IPS-NIHi7 (cell line): ENCODE data around the gene TBCD.

Experiments used
- DNase-seq: peaks from one replicate; pipeline ENCODE4 v3.0.0; 2012; ENCODE audit warnings: mixed read lengths; ENCODE audit errors: extremely low spot score

The TBCD gene

DNA sequence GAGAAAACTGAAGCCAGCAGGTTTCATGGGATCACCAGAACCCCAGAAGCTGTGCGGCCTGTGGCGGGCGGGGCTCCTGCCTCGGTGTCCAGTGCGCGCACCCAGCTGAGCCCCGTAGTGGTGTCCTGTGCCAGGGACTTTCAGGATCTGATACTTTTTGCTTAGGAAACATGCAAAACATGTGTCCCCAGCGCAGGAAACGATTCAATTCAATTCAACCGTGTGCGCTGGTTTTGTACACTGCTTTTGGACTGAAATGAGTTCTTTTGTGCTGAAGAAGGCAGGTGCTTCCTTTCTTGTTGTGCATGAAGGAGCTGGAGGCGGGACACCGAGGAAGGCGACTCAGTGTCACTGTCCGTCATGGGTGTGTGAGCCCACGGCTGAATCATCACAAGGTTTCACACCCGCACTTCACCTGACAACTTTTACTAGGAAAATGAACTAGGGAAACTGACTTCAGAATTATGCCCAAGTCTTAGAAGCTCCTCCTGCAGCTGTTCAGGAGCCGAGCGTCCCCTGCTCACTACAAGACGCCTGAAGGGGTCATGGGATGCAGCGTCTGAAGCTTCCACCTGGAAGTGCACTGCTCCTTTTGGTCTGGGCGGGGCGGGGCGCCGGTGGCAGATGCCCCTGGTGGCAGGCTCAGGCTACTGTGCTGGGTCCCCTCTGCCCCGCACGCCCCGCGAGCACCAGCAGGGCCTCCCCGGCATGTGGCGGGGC is 119.4 kb downstream of the TBCD start:
- no peak for DNase-seq

DNA sequence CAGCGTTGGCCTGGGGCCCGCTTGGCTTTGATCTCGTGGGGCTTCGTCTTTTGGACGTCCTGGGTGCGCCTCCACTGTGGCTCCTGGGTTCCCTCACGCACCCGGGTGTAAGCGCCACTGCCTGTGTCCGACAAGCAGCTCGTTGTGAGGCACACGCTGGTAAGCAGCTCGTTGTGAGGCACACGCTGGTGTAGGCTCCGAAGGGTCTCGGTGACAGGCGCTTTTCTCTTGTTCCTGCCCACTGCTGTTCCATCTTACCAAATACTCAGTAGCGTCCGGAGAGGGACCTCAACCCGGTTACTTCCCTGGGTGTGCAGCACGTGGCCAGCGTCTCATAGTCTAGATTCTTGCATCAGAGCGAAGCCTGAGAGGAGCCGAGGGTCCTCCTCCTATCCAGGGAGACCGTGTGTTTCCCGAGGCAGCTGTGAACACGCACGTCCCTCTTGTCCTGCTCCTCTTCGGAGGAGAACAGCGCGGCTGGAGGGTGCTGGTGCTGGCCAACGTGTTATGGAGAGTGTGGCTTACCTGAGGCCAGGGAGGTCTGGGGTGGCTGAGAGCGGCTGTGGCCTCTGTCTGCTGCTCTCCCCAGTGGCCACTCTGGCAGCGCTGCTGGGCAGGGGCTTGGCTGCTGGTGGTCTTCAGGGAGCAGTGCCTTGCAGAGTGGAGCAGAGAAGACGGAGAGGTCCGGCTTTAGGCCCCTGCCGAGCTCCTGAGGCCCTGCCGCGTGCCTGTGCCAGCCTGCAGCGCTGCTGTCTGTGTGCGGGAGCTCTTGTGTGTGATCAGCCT is 120.1 kb downstream of the TBCD start:
- no peak for DNase-seq

DNA sequence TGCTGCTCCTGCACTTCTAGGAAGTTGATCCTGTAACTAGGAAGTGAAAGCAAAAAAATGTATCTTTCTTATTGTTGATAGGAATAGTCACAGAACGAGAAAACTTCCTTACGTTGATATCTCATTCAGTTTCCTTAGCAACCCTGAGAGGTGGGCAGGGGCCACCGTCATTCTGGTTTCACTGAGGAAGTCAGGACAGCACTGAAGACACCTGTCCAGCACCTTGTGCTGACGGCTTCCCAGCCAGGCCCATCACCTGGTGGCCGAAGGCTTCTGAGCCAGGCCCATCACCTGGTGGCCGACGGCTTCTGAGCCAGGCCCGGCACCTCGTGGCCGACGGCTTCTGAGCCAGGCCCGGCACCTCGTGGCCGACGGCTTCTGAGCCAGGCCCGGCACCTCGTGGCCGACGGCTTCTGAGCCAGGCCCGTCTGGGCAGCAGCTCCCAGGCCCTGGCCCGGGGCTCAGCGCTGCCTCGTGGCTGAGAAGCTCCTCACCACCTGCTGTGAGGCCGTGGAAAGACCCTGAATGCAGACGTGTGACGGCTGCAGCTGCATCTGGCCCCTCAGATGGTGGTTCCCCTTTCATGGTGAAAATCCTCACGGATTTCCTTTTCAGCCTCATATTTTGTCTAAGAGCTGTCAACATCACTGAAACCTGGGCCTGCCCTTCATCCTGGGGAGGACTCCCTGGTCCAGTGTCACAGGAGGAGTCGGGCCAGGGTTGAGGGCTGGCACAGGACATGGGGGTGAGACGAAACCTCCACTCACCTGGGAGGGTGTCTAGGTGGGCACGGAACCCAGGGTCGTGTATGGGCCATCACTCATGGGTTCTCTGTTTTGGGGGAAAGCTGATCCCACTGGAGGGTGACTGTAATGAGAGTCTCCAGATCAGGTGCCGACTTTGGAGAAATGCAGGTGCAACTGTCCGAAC is 121.0 kb downstream of the TBCD start:
- no peak for DNase-seq

DNA sequence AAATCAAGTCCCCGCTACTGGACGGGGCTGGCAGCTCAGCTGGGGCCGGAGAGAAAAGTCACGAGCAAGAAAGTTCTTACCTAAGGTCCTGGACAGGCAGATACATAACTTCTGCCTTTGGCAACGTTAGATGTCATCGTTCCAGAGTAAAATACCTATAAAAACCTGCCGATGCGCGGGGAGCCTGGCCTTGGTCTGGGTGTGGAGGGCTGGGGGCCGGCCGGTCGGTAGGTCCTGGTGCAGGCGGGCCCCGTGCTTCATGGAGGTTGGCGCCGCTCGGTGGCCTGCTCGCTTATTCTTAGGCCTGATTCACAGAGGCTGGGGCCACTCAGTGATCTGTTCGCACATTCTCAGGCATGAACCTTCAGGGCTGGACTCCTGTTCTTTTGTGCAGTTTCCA is 121.7 kb downstream of the TBCD start:
- DNase-seq: no peak

DNA sequence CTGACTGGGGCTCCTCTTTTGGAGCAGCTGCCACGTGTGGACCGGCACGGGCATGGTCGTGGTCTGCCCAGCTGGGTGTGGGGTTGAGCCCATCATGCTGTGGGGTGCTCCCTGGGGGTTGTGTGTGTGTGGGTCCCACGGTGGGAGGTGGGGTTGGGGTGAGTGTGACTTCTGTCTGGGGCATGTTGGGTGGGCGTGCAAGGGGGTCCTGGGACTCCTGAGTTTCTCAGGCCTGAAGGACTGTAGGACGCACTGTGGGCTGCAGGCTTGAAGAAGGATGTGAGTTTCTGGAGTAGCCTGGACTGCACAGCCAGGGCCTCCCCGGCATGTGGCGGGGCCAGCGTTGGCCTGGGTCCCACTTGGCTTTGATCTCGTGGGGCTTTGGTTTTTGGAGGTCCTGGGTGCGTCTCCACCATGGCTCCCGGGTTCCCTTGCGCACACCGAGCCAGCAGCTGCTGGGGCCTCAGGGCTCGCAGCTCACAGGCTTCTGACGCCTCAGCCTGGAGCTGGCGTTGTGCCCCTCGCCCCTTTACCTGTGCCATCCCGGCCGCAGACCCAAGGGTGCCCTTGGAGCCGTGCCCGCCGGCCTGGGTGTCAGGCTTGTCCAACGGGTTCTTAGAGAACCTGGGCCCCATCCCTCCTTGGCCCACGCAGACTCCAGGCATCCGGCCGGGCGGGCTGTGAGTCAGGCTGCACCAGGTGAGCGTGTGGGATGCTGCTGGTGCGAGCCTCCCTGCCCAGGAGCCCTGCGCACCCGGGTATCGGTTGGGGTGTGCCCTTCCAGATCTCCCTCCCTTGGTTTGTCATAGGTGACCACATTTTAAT is 122.4 kb downstream of the TBCD start:
- no peak for DNase-seq

DNA sequence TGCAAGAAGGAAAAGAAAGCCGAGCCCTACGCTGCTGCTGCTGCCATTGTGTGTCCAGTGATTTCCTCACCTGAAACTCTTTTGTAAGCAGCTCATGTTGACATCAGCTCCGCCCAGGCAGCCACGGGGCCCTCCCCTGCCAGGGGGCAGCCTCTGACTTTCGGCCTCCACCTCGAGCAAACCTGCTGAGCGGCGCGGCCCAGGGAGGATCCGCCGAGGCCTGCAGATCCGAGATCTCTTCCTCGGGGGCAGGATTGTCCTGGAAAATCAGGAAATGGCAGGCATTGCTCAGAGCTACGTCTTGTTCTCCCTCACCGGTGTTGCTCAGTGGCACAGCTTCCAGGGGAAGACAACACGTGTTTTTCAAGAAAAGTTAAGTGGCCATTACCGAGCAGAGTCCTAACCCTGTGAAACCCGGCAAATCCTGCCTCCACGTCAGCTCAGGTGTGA is 123.6 kb downstream of the TBCD start:
- peak; percentile 75 for DNase-seq

DNA sequence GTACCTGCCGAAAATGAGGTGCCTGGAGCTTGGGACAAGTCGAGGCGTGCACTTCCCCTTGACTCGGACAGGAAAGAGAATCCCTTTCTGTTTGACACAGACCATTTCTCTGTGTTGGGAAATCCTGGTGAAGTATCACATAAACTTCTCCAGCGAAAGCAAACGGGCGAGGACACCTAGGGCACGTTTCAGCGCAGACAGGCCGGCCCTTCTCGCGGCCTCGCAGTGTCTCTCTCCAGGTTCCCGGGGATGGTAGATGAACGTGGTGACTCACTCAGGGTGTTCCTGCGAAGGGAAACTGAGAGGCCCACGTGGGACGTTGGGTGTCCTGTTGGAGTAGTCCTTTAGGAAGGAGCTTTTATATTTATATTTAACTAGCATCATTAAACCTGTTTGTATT is 124.3 kb downstream of the TBCD start:
- DNase-seq: no peak

DNA sequence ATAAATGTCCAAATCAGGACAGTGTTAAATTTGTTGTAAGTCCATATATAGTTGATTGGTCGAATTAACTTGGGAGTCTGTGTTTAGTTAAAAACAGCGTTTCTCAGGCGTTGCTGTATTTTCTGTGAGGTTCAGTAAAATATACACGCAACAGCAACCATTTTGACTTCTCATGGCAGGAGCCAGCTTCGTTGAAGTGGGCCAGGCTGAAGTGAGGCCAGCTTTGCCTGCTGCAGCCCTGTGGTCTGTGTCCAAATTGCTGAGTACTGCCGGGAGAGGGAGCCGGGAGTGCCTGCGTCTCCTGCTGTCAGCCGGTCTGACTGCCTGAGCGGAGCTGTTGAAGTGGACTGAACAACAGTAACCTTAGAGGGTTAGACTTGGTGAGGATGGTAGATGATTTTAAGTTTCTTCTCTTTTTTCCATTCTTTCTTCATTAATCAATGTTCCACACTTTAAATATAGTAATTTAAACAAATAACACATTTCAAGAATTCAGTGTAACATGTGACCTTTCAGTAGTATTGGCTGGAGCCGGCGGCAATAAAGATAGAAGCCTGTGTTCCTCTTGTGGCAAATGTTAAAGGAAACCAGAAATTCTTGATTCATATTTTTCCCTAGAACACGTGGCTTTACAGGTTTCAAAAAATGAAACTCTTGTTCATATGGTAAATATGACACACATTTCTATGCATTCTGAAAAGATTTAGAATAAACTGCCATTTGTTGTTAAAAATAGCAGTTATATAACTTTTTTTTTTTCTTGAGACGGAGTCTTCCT is 124.9 kb downstream of the TBCD start:
- peak; percentile 66 for DNase-seq

DNA sequence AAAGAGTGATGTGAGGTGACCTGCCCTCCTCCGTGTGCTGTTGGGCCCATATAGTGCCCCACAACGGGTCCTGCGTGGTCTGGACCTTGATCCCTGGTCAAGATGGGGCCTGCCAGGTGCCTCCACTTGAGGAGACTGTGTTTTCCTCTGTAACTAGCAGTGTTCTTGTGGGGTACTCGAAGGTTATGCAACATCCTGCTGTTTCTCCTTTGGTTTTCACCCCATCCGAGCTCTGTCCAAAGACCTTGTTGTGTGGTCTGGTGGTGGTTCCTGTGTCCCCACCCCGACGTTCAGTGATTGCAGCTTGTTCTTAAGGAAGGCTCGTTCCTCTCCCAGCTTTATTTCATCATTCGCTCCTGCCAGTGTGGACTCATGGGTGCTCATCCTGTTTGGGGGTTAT is 126.7 kb downstream of the TBCD start:
- DNase-seq: no peak

DNA sequence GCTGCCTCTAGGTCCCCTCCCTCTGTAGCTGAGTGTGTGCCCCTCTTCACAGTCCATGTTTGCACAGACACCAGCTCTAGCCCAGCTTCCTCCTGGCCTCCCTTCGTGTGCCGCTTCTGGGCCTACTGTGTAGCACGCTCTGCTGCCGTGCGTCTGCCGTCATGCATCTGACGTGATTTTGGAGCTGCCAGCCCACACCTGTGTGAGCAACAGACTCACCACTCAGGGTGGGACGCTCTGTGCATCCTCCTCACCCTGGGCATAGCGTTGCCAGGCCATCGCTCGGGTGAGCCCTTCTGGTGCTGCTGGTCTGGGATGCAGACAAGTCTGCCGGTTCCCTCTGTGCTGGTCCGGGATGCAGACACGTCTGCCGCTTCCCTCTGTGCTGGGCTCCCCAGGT is 127.4 kb downstream of the TBCD start:
- no peak for DNase-seq

DNA sequence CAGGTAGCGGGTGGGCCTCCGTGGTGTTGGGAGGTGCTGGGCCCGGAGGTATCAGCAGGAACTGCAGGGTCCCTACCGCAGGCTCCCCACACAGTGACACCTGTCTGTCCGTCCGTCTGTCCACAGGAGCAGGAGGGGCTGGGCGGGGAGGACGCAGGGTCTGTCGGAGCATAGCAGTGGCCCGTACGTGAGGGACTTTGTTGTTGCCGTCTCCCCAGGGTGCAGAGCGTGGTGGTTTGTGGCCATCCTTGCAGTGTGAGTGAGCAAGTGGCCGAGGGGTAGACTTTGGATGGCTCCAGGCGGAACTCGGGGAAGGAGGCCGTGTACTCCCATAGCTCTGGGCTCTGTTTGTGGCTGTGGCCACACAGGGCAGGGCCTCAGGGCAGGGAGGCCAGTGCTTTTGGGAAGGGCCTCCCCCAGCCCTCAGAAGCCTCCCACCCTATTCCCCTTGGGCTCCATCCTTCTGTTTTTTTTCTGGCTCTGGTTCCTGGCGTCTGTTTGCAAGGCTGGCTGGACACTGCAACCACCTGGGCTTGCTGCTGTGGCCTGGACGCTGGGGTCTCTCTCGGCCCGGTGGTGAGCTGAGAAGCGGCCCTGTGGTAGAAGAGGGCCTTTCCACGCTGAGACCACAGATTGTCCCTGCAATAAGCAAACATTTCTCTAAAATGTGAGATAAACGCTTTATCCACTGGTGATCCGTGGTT is 128.9 kb downstream of the TBCD start:
- no peak for DNase-seq

DNA sequence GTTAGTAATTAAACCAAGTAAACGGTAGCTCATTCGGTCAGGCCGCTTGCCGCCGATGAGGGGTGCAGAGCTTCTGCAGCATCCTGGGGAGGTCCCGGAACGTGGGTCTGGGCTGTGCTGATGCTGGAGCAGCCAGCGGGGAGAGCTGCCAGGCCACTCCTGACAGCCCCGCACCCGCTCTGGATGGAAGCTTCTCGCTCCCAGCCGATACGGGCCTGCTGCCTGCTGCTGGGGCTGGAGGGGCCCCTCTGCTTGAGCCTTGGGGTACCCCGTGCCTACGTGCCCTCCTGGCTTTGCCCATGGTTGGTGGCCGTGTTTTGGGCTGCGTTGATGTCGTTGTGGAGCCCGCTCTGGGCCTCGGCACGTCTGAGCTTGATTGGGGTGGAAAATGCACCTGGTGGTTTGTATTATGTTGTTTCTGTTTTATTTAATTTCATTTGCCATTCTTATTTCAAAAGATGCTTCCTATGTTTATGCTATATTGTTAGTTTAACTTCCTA is 129.5 kb downstream of the TBCD start:
- DNase-seq: no peak

DNA sequence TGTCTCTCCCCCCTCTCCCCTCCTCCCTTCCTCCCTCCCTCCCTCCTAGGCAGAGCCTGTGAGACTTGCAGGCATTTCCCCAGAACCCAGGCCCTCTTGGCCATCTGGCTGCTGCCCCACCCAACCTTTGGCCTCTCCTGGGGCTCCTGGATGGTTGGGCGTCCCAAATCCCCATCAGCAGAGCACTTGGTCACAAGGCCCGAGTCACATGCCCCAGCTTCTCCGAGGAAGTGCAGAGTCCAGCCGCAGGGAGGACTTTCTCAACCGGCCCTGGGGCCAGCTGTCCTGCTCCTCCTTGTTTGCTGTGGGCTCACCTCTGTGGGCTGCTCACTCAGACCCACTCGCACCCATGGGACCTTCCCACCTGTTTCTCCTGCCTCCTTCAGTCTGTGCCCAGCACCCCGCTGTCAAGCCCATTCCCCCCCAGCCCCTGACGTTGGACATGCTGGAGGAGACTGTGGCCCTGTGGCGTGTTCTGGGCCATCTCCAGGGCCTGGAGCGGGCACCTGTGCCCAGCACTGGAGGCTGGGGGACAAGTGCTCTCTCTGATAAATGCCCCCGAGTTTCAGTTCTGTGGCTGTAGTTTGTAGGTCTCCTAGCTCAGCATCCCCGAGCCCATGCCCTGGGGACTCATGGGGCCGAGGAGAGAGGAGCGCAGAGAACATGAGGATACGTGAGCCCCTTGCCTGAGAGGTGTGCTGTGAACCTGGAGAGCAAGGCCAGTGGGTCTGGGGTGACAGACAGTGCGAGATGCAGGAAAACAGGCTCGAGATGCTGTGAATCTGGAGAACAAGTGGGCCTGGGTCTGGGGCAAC is 130.2 kb downstream of the TBCD start:
- DNase-seq: no peak

DNA sequence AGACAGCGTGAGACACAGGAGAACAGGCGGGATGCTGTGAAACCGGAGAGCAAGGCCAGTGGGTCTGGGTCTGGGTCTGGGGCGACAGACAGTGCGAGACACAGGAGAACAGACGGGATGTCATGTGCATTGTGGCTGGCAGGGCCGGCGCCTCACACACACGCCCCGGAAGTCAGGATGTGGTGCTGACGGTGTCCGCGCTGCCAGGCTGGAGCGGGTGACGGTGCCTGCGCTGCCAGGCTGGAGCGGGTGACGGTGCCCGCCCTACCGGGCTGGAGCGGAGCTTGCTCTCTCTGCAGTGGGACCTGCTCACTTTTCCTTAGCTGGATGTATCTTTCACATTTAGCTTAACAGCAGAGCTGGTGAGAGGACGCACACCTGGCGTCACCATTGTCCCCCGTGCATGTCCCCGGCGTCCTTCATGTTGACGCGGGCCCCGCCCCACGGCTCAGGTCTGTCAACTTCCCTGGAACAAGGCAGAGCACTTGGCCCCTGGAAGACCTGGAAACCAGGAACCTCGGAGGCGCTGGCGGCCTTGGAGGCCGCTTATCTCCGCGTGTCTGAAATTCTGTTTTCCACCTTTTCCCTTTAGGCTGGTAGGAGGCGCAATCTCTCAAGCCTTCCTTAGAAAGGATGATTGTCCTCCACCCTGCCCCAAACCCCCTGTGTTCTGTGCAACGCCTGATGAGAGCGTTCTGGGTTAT is 131.0 kb downstream of the TBCD start:
- no peak for DNase-seq

DNA sequence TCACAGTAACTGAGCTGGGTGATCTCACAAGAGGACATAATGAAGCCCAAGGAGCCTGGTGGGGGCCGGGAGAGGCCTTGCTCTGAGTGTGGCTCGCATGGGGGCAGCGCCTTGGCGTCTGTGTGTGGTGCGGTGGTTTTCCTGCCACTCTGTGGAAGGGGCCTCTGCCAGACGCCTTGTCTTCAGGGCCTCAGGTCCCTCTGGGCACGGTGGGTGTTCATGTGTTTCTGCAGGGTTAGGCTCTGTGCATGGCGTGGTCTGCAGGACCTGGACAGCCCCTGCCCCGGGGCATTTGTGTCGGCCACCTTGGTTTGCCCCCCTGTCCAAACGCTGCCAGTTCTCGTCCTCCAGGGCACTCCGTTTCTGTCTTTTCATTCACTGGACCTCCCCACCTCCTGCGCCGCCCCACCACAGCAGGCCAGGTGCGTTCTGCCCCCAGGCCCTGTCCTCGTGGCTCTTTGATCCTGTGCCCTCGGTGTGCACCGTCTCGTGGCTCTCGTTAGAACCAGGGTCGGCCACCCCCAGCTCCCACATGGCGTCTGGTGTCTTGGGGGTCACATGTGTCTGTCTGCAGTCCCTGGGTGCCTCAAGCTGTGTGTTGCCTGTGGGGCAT is 131.7 kb downstream of the TBCD start:
- DNase-seq: no peak

DNA sequence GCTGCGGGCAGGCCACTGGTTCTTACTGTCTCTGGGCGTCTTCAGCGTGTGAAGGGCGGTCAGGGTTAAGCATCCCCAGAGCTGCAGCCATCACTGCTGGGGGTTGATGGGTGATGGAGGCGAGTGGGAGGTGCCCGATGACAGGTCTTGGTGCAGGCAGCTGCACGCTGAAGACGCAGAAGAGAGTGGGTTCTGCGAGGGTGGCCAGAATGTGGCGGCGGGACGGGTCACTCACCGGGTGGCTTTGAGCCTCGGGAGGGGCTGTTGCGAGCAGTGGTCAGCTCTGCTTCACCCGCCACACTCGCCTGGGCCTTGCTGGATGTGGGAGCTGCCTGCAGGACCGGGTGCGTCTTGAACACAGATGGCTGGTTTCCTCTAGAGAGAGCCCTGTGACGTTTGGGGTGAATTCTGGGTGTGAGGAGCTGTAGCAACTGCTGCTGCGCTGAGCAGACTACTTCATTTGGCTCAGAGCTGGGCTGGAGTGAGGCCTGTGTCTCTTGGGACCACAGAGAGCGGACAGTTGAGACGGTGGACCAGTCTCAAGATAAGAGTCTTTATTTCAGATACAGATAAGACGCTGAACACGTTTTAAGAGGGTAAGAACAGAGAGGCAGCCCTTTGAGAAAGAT is 132.6 kb downstream of the TBCD start:
- no peak for DNase-seq

DNA sequence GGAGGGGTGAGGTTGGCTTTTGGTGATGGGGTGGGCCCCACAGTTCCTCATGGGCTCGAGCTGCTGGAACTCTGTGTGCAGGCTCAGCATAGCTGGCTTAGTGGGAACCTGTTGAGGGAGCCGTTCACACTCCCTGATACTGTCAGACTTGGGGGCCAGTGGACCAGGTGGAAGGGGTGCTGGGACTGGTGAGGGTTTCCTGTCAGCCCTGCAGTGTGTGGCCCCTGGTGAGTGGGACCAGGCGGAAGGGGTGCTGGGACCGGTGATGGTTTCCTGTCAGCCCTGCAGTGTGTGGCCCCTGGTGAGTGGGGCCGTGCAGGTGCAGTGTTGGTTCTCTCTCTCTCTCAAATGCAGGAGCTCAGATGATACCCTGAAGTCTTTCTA is 133.1 kb downstream of the TBCD start:
- no peak for DNase-seq
